Heart left ventricle (tissue), 16 donors: ENCODE data around the gene MRGPRX2. TPM values are rescaled to one million over a fixed set of nuclear protein-coding genes. Genes with fewer than 3 reads are reported as not detected.

ENCODE experiments used
- ATAC-seq, 4 donors: fragments of 200-7000 bp; cut with Tn5 transposase; one replicate each; pipeline ENCODE4 v1.9.1; 2020 to 2022; ENCODE audit warnings: moderate library complexity in 4 of 4, mild to moderate bottlenecking in 3 of 4, moderate number of reproducible peaks in 1 of 4
- DNase-seq, 5 donors: peaks; one replicate each; pipeline ENCODE4 v3.0.0-alpha.2; 2020
- H3K27ac ChIP-seq, 12 donors: fragments of 200-600 bp; sonication (generic) in 4 of 12; one replicate each; pipeline versions ENCODE4 v1.5.0 to v1.8.0; 2016 to 2022; ENCODE audit warnings: mild to moderate bottlenecking in 2 of 12
- H3K27me3 ChIP-seq, 9 donors: fragments of 200-600 bp; sonication (generic) in 2 of 9; one replicate each; pipeline versions ENCODE4 v1.5.1 to v1.8.0; 2016 to 2022; ENCODE audit warnings: mild to moderate bottlenecking in 3 of 9
- H3K36me3 ChIP-seq, 9 donors: fragments of 200-600 bp; sonication (generic) in 2 of 9; one replicate each; pipeline versions ENCODE4 v1.5.0 to v1.8.0; 2018 to 2022; ENCODE audit warnings: mild to moderate bottlenecking in 2 of 9
- H3K4me1 ChIP-seq, 12 donors: fragments of 200-600 bp; sonication (generic) in 4 of 12; one replicate each; pipeline versions ENCODE4 v1.5.0 to v1.8.0; 2016 to 2022; ENCODE audit warnings: mild to moderate bottlenecking in 3 of 12
- H3K4me3 ChIP-seq, 12 donors: fragments of 200-600 bp; sonication (generic) in 4 of 12; one replicate each; pipeline versions ENCODE4 v1.5.0 to v1.8.0; 2017 to 2022; ENCODE audit warnings: mild to moderate bottlenecking in 9 of 12, moderate library complexity in 4 of 12
- H3K9me3 ChIP-seq, 12 donors: fragments of 200-600 bp; sonication (generic) in 4 of 12; one replicate each; pipeline versions ENCODE4 v1.5.0 to v1.8.0; 2016 to 2022; ENCODE audit warnings: mild to moderate bottlenecking in 1 of 12
- CTCF ChIP-seq, 12 donors: fragments of 200-600 bp; sonication (generic) in 4 of 12; IDR thresholded peaks; one replicate each; pipeline versions ENCODE4 v1.5.0 to v1.8.0; 2018 to 2022; ENCODE audit warnings: antibody characterized with exemption in 12 of 12, mild to moderate bottlenecking in 5 of 12
- POLR2A ChIP-seq, 2 donors: fragments of 450-650 bp; IDR thresholded peaks; one replicate each; pipeline ENCODE4 v1.6.1; 2017; ENCODE audit warnings: antibody characterized with exemption in 2 of 2, mild to moderate bottlenecking in 2 of 2, moderate library complexity in 2 of 2
- WGBS, 4 donors: extraction: QIAGEN DNeasy Blood & Tissue Kit in 2 of 4; methylation state at CpG; one replicate each; pipeline versions ENCODE4 v1.1.5 to v1.1.7; 2013 to 2018; 5-methylcytosine and 5-hydroxymethylcytosine counted together
- intact Hi-C, 10 donors: fragments of 100-400 bp; cut with DNase I; formaldehyde crosslinking; loops; one replicate each; pipeline versions ENCODE4 v1.11.1 to v1.14.2; 2022
- polyA plus RNA-seq, 2 donors: library from polyadenylated mRNA; stranded (reverse); fragments of 200-250 nt; gene quantifications; one replicate each; pipeline ENCODE4 v1.2.3, GENCODE V29; 2013
- total RNA-seq, 9 donors: library from RNA; depleted of rRNA in 2 of 9; stranded (reverse); fragments of >200 nt in 2 of 9; fragmentation: NEBNext Ultra II Directional in 3 of 9; extraction: Animal tissue kit (Norgen Biotek cat#: 25700) in 3 of 9; gene quantifications; one replicate each; pipeline versions ENCODE4 v1.1.0 to v1.2.4, GENCODE V29; 2016 to 2023
- donor health status: ischemic (EF 13 %, LVEDD 7.1; RV severe dilation, severe dysfunction).
- donor health status: healthy with polysubstance abuse.
- donor health status: DM: no; HTN: yes; CAD: no.
- donor health status: DM: no; HTN: no; CAD: no.
- donor health status: ischemic (EF 25% LVEDD 6.9; RV normal size, moderate dysfunction).
- donor health status: ischemic (EF 25% LVEDD 5.7; RV mildly dilated, moderate dysfunction).
- donor health status: healthy.
- donor health status: DM: yes; HTN: yes; CAD: no.
- donor health status: ischemic (EF 35%, LVEDD 5.7; RV mildly dilated, moderate dysfunction).
- donor health status: nonischemic (EF 11% LVEDD 7.7; RV severe dilation, severe dysfunction).
- donor health status: DM: yes; HTN: yes; CAD: no.
- donor health status: PGD.
- donor health status: ischemic (EF 29% LVEDD 5.4; RV normal size, mild dysfunction).
- donor health status: nonischemic (EF 23%, LVEDD 6.1; RV moderate dilation, normal function).

Gene MRGPRX2
- total and polyA plus RNA-seq, 11 donors, result 0.13 TPM; not detected in 10

- H3K4me1 ChIP-seq, result no peaks in the 10 kb centered on the region
- ATAC-seq, result no peak
- no peak for DNase-seq
- H3K27ac ChIP-seq, result no peak overlapping the region
- 89 to 94% (median 91%) methylated on average over 3 of the region's 3 CpGs for WGBS, 4 donors
- TF ChIP-seq CTCF (IDR thresholded peaks at IDR 0.05) (no peak), POLR2A (IDR thresholded peaks at IDR 0.05) (no peak)
- H3K27me3 ChIP-seq, result peaks cover 0 to 4% (median 0%) of the 10 kb centered on the region in 9 donors
- no peak overlapping the region for H3K4me3 ChIP-seq
- H3K9me3 ChIP-seq, result peaks cover 0 to 21% (median 0%) of the 10 kb centered on the region in 12 donors
- no peaks in the 10 kb centered on the region for H3K36me3 ChIP-seq
- intact Hi-C loops, result no loop called here
Observed at GRCh38 chr11:19055016-19055415, 5.5 kb downstream of the MRGPRX2 start.

DNA sequence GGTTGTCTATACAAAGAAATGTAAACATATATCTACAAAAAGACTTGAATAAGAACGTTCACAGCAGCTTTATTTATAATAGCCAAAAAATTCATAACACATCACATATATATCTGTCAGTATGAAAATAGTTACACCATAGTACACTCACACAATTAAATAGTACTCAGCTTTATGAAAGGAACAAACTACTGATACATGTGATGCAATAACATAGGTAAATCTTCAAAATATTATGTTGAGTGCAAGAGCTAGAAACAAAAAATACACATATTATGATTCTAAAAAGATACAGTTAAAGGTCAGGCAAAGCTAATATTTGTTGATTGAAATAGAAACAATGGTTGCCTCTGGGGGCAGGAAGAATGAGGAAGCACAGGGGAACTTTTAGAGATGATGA lies 6.6 kb downstream of the MRGPRX2 start:
- TF ChIP-seq CTCF (IDR thresholded peaks at IDR 0.05) (no peak), POLR2A (IDR thresholded peaks at IDR 0.05) (no peak)
- no peak overlapping the region for H3K4me3 ChIP-seq
- H3K36me3 ChIP-seq, result no peaks in the 10 kb centered on the region
- no peak overlapping the region for H3K27ac ChIP-seq
- WGBS, 4 donors, result 53 to 73% (median 69%) methylated on average over 1 of the region's 1 CpG
- H3K27me3 ChIP-seq, result no peaks in the 10 kb centered on the region
- peaks cover 0 to 22% (median 0%) of the 10 kb centered on the region in 12 donors for H3K9me3 ChIP-seq
- DNase-seq (no peak), ATAC-seq (no peak)
- H3K4me1 ChIP-seq, result no peaks in the 10 kb centered on the region
- intact Hi-C loops, result no loop called here

DNA sequence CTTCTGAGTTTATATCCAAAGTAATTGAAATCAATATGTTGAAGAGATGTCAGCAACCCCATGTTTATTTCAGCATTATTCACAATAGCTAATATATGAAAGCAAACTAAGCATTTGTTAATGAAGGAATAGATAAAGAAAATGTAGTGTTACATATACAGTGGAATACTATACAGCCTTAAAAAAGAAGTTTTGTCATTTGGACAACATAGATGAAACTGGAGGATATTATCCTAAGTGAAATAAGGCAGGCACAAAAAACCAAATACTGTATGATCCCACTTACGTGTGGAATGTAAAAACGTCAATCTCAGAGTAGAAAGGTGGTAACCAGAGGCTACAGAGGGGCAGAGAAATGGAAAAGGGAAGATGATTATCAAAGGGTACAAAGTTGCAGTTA lies 10.2 kb downstream of the MRGPRX2 start:
- H3K36me3 ChIP-seq, result no peaks in the 10 kb centered on the region
- peaks cover 0 to 24% (median 0%) of the 10 kb centered on the region in 12 donors for H3K9me3 ChIP-seq
- H3K27me3 ChIP-seq, result no peaks in the 10 kb centered on the region
- TF ChIP-seq POLR2A (IDR thresholded peaks at IDR 0.05) (no peak), CTCF (IDR thresholded peaks at IDR 0.05) (no peak)
- H3K4me1 ChIP-seq, result no peaks in the 10 kb centered on the region
- WGBS, 4 donors, result 61 to 91% (median 77%) methylated on average over 2 of the region's 2 CpGs
- ATAC-seq (no peak), DNase-seq (no peak)
- no peak overlapping the region for H3K4me3 ChIP-seq
- no peak overlapping the region for H3K27ac ChIP-seq
- intact Hi-C loops, result no loop called here

- intact Hi-C loops, result no loop called here
Observed at GRCh38 chr11:19049351-19049750, 11.2 kb downstream of the MRGPRX2 start.

More at GRCh38 chr11:19049351-19049750, 11.2 kb downstream of the MRGPRX2 start:
- Histone ChIP-seq H3K4me3 (no peak overlapping the region), H3K4me1 (no peaks in the 10 kb centered on the region), H3K36me3 (no peaks in the 10 kb centered on the region), H3K27me3 (no peaks in the 10 kb centered on the region), H3K9me3 (peaks cover 0 to 24% (median 0%) of the 10 kb centered on the region in 12 donors), H3K27ac (no peak overlapping the region)
- no peak for DNase-seq
- TF ChIP-seq CTCF (IDR thresholded peaks at IDR 0.05), result no peak
- TF ChIP-seq POLR2A (IDR thresholded peaks at IDR 0.05), result no peak
- ATAC-seq, result no peak
- 29 to 36% (median 32%) methylated on average over 1 of the region's 1 CpG for WGBS, 4 donors
